HCT116 (cell line): ENCODE measurements around the gene LRRK1. TPM values are rescaled to one million over a fixed set of nuclear protein-coding genes. Genes with fewer than 3 reads are reported as not detected.

Experiments
- ATAC-seq: fragments of 200-7000 bp; cut with Tn5 transposase; 2 replicates; pipeline ENCODE4 v1.9.1; 2020; ENCODE audit warnings: mild to moderate bottlenecking, moderate library complexity
- BruUV-seq: library from RNA; stranded (reverse); fragments of 400-500 nt; replicated peaks from 2 replicates; lab custom pipeline; 2021; lab: Mats Ljungman, UMichigan
- CTCF ChIA-PET: fragments of 300-600 bp; sonication (Branson Sonifier 250); formaldehyde crosslinking; loops from one replicate; lab custom pipeline; 2021; ENCODE audit warnings: antibody characterized with exemption; lab: Charles Lee
- POLR2A ChIA-PET: fragments of 300-600, 350-600 bp; sonication (Branson Sonifier 250); formaldehyde crosslinking; loops from one replicate; lab custom pipeline; 2021; ENCODE audit warnings: antibody characterized with exemption; lab: Charles Lee
- RAD21 ChIA-PET, 2 experiments: fragments of 300-600 bp; sonication (Branson Sonifier 250); formaldehyde crosslinking; loops; one replicate each; lab custom pipeline; 2023; ENCODE audit warnings: low total read pairs in 2 of 2; ENCODE audit not compliant: uncharacterized antibody in 2 of 2, unreplicated experiment in 2 of 2, low non-redundant PET in 1 of 2; lab: Charles Lee
- DNase-seq: peaks from one replicate; pipeline ENCODE4 v3.0.0-alpha.2; 2010; ENCODE audit warnings: low read depth, low spot score
- H2AFZ ChIP-seq: fragments of 200-600 bp; shearing (Covaris generic), sonication (generic); 2 replicates; pipeline ENCODE4 v1.6.1; 2017; ENCODE audit warnings: low read depth, mixed run types, mixed read lengths, antibody characterized with exemption, low read length; ENCODE audit not compliant: poor library complexity, severe bottlenecking
- H3K27ac ChIP-seq: 2 replicates; pipeline ENCODE4 v1.5.1; 2012; ENCODE audit warnings: low read depth, low read length
- H3K27me3 ChIP-seq: fragments of 200-600 bp; sonication (generic); 2 replicates; pipeline ENCODE4 v1.6.1; 2016; ENCODE audit warnings: mixed run types, low read length, mixed read lengths; ENCODE audit not compliant: insufficient read depth
- H3K36me3 ChIP-seq, 2 experiments: fragments of 200-500 bp in 1 of 2; fragments of 200-600 bp in 1 of 2; sonication (Bioruptor generic) in 1 of 2; sonication (generic) in 1 of 2; 2 replicates each; pipeline versions ENCODE4 v1.5.1 to v1.6.1; 2014 to 2016; ENCODE audit warnings: low read length in 2 of 2, inconsistent platforms in 1 of 2, mixed read lengths in 1 of 2, mixed run types in 1 of 2; ENCODE audit not compliant: insufficient read depth in 2 of 2, control insufficient read depth in 1 of 2
- H3K4me1 ChIP-seq, 2 experiments: fragments of 200-600 bp in 1 of 2; sonication (generic) in 1 of 2; 2 replicates each; pipeline versions ENCODE4 v1.5.1 to v1.6.1; 2012 to 2017; ENCODE audit warnings: low read length in 2 of 2, inconsistent platforms in 1 of 2, mild to moderate bottlenecking in 1 of 2, mixed read lengths in 1 of 2, mixed run types in 1 of 2, moderate library complexity in 1 of 2; ENCODE audit not compliant: insufficient read depth in 2 of 2, control insufficient read depth in 1 of 2
- H3K4me2 ChIP-seq: fragments of 200-600 bp; sonication (generic); 2 replicates; pipeline ENCODE4 v1.6.1; 2017; ENCODE audit warnings: mixed run types, low read length, mixed read lengths
- H3K4me3 ChIP-seq, 2 experiments: fragments of 200-600 bp in 1 of 2; sonication (generic) in 1 of 2; replicated peaks in 1 of 2; 2 replicates each; pipeline ENCODE4 v1.5.1; 2011 to 2016; ENCODE audit warnings: low read length in 2 of 2, control low read depth in 1 of 2, low read depth in 1 of 2, mild to moderate bottlenecking in 1 of 2, mixed read lengths in 1 of 2, mixed run types in 1 of 2
- H3K79me2 ChIP-seq: fragments of 200-600 bp; sonication (generic); 2 replicates; pipeline ENCODE4 v1.6.1; 2017; ENCODE audit warnings: mild to moderate bottlenecking, mixed run types, low read length, moderate library complexity, mixed read lengths; ENCODE audit not compliant: insufficient read depth
- H3K9ac ChIP-seq: fragments of 200-600 bp; sonication (generic); 2 replicates; pipeline ENCODE4 v1.6.1; 2016; ENCODE audit warnings: low read length, mixed read lengths
- H3K9me2 ChIP-seq: fragments of 200-600 bp; sonication (generic), shearing (Covaris generic); 2 replicates; pipeline ENCODE4 v1.6.1; 2017; ENCODE audit warnings: mixed run types, mild to moderate bottlenecking, moderate library complexity; ENCODE audit not compliant: insufficient read depth
- H3K9me3 ChIP-seq, 2 experiments: fragments of 200-500 bp in 1 of 2; fragments of 200-600 bp in 1 of 2; sonication (Bioruptor generic) in 1 of 2; sonication (generic) in 1 of 2; 2 replicates each; pipeline ENCODE4 v1.6.1; 2014 to 2017; ENCODE audit warnings: low read length in 2 of 2, mixed read lengths in 2 of 2, inconsistent platforms in 1 of 2, low read depth in 1 of 2, mild to moderate bottlenecking in 1 of 2, mixed run types in 1 of 2, moderate library complexity in 1 of 2; ENCODE audit not compliant: control insufficient read depth in 1 of 2, insufficient read depth in 1 of 2
- H4K20me1 ChIP-seq: fragments of 200-600 bp; sonication (generic), shearing (Covaris generic); 2 replicates; pipeline ENCODE4 v1.6.1; 2017; ENCODE audit warnings: mixed run types, mild to moderate bottlenecking, moderate library complexity; ENCODE audit not compliant: insufficient read depth
- CBX3 ChIP-seq: IDR thresholded peaks from 2 replicates; pipeline ENCODE4 v1.6.1; 2012; ENCODE audit warnings: low read depth
- CEBPB ChIP-seq: IDR thresholded peaks from 2 replicates; pipeline ENCODE4 v1.6.1; 2012; ENCODE audit warnings: low read depth
- CTCF ChIP-seq, 3 experiments: fragments of 200-600 bp in 1 of 3; sonication (generic) in 1 of 3; IDR thresholded peaks in 2 of 3; conservative IDR thresholded peaks in 1 of 3; 2 replicates each; pipeline ENCODE4 v1.5.1; 2012 to 2017; ENCODE audit warnings: low read depth in 2 of 3, low read length in 2 of 3, antibody characterized with exemption in 1 of 3, borderline replicate concordance in 1 of 3, control low read depth in 1 of 3, mild to moderate bottlenecking in 1 of 3, mixed read lengths in 1 of 3, mixed run types in 1 of 3, moderate library complexity in 1 of 3; ENCODE audit not compliant: insufficient read depth in 1 of 3
- EGR1 ChIP-seq: IDR thresholded peaks from 2 replicates; pipeline ENCODE4 v1.6.1; 2012; ENCODE audit warnings: low read depth
- RAD21 ChIP-seq: IDR thresholded peaks from 2 replicates; pipeline ENCODE4 v1.6.1; 2012; ENCODE audit warnings: low read depth, mild to moderate bottlenecking
- SP1 ChIP-seq: IDR thresholded peaks from 2 replicates; pipeline ENCODE4 v1.6.1; 2012; ENCODE audit warnings: low read depth
- SRF ChIP-seq: IDR thresholded peaks from 2 replicates; pipeline ENCODE4 v1.6.1; 2012; ENCODE audit warnings: low read depth
- ZBTB33 ChIP-seq: IDR thresholded peaks from 2 replicates; pipeline ENCODE4 v1.6.1; 2011; ENCODE audit warnings: mild to moderate bottlenecking, low read length, moderate library complexity; ENCODE audit not compliant: insufficient replicate concordance; ENCODE audit errors: extremely low read depth
- ZNF274 ChIP-seq: fragments of 200-500 bp; sonication (Bioruptor generic); IDR thresholded peaks from 2 replicates; pipeline ENCODE4 v1.6.1; 2014; ENCODE audit warnings: mild to moderate bottlenecking, low read depth, low read length, inconsistent platforms
- intact Hi-C: fragments of 100-400 bp; cut with micrococcal nuclease; formaldehyde crosslinking; loops from 2 replicates; pipeline ENCODE4 v1.10.0; 2022
- total RNA-seq: library from RNA; stranded (reverse); gene quantifications from one replicate; pipeline ENCODE4 v1.2.1, GENCODE V29; 2021; ENCODE audit not compliant: unreplicated experiment
- TF ChIP-seq, protein P1 (sequence below): IDR thresholded peaks from 2 replicates; pipeline ENCODE4 v1.6.1; 2012; ENCODE audit warnings: low read depth
- TF ChIP-seq, protein P2 (sequence below): IDR thresholded peaks from 2 replicates; pipeline ENCODE4 v1.6.1; 2012

LRRK1 gene
- total RNA-seq, 1 experiment from 2014 or later = 21.6 TPM

DNA sequence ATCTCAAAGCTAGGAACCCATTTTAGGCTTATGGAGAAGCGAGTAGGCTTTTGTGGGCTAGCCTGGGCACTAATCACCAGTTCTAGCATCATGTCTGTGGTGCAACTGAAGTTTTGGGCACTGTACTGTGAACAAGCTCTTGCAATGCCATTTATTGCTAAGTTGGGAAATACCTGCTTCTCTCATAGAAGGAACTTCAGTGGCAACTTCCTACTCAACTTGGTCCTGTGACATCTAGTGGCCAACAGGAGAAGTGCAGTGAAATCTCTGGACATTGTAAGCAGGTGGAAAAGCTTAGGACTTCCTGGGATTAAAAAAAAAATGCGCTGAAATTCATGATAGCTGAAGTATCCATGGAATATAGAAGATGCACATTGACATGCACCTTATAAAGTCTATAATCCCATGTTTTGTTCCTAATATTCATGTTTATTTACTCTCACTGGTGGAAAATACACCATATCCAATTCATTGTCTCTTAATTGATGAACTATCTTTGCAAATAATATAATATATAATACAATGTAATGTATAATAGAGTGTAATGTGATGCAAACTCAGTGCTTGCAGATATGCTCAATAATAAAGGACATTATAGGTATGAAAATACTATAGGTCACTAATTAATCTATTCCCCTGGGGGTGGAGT is 46.0 kb upstream of the LRRK1 start:
- peak overlapping the region; percentile 26 for H3K4me2 ChIP-seq
- peaks cover 12 to 36% of the 10 kb centered on the region in 2 experiments for H3K4me1 ChIP-seq
- RAD21 ChIA-PET = interaction anchor here (0.6 to 1.6 kb wide), 4 partner anchors 201 to 240 kb away, joined by 3 to 8 read pairs (median 6); no protein-coding TSS in a partner anchor
- no peak for TF ChIP-seq ZNF274
- no peak for TF ChIP-seq EGR1
- TF ChIP-seq, protein P1, sequence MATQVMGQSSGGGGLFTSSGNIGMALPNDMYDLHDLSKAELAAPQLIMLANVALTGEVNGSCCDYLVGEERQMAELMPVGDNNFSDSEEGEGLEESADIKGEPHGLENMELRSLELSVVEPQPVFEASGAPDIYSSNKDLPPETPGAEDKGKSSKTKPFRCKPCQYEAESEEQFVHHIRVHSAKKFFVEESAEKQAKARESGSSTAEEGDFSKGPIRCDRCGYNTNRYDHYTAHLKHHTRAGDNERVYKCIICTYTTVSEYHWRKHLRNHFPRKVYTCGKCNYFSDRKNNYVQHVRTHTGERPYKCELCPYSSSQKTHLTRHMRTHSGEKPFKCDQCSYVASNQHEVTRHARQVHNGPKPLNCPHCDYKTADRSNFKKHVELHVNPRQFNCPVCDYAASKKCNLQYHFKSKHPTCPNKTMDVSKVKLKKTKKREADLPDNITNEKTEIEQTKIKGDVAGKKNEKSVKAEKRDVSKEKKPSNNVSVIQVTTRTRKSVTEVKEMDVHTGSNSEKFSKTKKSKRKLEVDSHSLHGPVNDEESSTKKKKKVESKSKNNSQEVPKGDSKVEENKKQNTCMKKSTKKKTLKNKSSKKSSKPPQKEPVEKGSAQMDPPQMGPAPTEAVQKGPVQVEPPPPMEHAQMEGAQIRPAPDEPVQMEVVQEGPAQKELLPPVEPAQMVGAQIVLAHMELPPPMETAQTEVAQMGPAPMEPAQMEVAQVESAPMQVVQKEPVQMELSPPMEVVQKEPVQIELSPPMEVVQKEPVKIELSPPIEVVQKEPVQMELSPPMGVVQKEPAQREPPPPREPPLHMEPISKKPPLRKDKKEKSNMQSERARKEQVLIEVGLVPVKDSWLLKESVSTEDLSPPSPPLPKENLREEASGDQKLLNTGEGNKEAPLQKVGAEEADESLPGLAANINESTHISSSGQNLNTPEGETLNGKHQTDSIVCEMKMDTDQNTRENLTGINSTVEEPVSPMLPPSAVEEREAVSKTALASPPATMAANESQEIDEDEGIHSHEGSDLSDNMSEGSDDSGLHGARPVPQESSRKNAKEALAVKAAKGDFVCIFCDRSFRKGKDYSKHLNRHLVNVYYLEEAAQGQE = no peak
- TF ChIP-seq SRF = no peak
- peak; percentile 27; the same call in 1 of the 2 replicates for TF ChIP-seq SP1
- TF ChIP-seq, protein P2, sequence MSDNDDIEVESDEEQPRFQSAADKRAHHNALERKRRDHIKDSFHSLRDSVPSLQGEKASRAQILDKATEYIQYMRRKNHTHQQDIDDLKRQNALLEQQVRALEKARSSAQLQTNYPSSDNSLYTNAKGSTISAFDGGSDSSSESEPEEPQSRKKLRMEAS = no peak
- peak; percentile 85 for TF ChIP-seq RAD21
- no peak; the same call in 1 of the 2 replicates for TF ChIP-seq CEBPB
- peak; percentile 82 to 94 (median 83) for TF ChIP-seq CTCF (IDR thresholded peaks at IDR 0.05 in 2 of 3, conservative IDR thresholded peaks at IDR 0.05 in 1 of 3; ENCODE audit: borderline replicate concordance in 1 of 3, insufficient read depth in 1 of 3, low read depth in 2 of 3, low read length in 2 of 3)
- peak; percentile 67; the same call in 1 of the 2 replicates for TF ChIP-seq CBX3
- no peak for TF ChIP-seq ZBTB33
- no peak overlapping the region for H3K9ac ChIP-seq
- H3K36me3 ChIP-seq = no peaks in the 10 kb centered on the region
- no peak overlapping the region for H3K27ac ChIP-seq
- peak; percentile 60 for ATAC-seq
- intact Hi-C loops = loop anchor here (1.0 to 5.0 kb wide), 5 partner anchors 134 to 246 kb away; no protein-coding TSS in a partner anchor
- peak; percentile 83 for DNase-seq
- no peak overlapping the region for H2AFZ ChIP-seq
- H3K9me3 ChIP-seq = peaks cover 6 to 17% of the 10 kb centered on the region in 2 experiments; a peak in 2 of 4 replicates
- H3K9me2 ChIP-seq = no peaks in the 10 kb centered on the region
- BruUV-seq = no TSS peak
- POLR2A ChIA-PET = interaction anchor here (0.9 to 1.1 kb wide), 2 partner anchors 45 to 152 kb away, joined by 3 to 4 read pairs; no protein-coding TSS in a partner anchor
- CTCF ChIA-PET = interaction anchor here (0.7 to 1.5 kb wide), 29 partner anchors 9 to 523 kb away, joined by 3 to 38 read pairs (median 4); partner anchors contain the start of genes ASB7 and LINS1
- H4K20me1 ChIP-seq = no peaks in the 10 kb centered on the region
- peaks cover 1% of the 10 kb centered on the region; the same call in 1 of the 2 replicates for H3K79me2 ChIP-seq
- no peak overlapping the region for H3K4me3 ChIP-seq
- H3K27me3 ChIP-seq = no peaks in the 10 kb centered on the region
